Endothelial cell of umbilical vein (primary cell): ENCODE measurements around the gene GTSF1L. TPM values are rescaled to one million over a fixed set of nuclear protein-coding genes. Genes with fewer than 3 reads are reported as not detected.

Experiments
- BruUV-seq: library from RNA; stranded (reverse); fragments of 400-500 nt; replicated peaks from 2 replicates; lab custom pipeline; 2021; lab: Mats Ljungman, UMichigan
- CTCF ChIA-PET: fragments of 300-600, 350-600 bp; sonication (Branson Sonifier 250); formaldehyde crosslinking; loops from one replicate; lab custom pipeline; 2021; ENCODE audit warnings: antibody characterized with exemption, inconsistent platforms; lab: Charles Lee
- POLR2A ChIA-PET: fragments of 300-600, 350-600 bp; sonication (Branson Sonifier 250); formaldehyde crosslinking; loops from one replicate; lab custom pipeline; 2021; ENCODE audit warnings: antibody characterized with exemption, inconsistent platforms; lab: Charles Lee
- DNase-seq: peaks from one replicate; pipeline ENCODE4 v3.0.0-alpha.2; 2011; ENCODE audit warnings: low read depth, low spot score
- FAIRE-seq: peaks from 2 replicates; lab custom pipeline; 2011; peaks lifted over from hg19 to GRCh38; lab: Jason Lieb, UNC
- H2AFZ ChIP-seq: 2 replicates; pipeline ENCODE4 v1.6.0; 2012; ENCODE audit warnings: low read depth, low read length, control low read depth, inconsistent platforms
- H3K27ac ChIP-seq: 2 replicates; pipeline ENCODE4 v1.5.1; 2011; ENCODE audit warnings: low read depth, mild to moderate bottlenecking, control low read depth, low read length, moderate library complexity; ENCODE audit not compliant: insufficient read depth
- H3K27me3 ChIP-seq, 2 experiments: 2 replicates each; pipeline versions ENCODE4 v1.6.0 to v1.6.1; 2011; ENCODE audit warnings: low read length in 2 of 2, mixed read lengths in 1 of 2; ENCODE audit not compliant: control insufficient read depth in 2 of 2, insufficient read depth in 2 of 2
- H3K36me3 ChIP-seq, 2 experiments: 2 replicates in 1 of 2; 3 replicates in 1 of 2; pipeline ENCODE4 v1.5.1; 2011; ENCODE audit warnings: low read length in 2 of 2, mild to moderate bottlenecking in 1 of 2, moderate library complexity in 1 of 2; ENCODE audit not compliant: control insufficient read depth in 2 of 2, insufficient read depth in 2 of 2; ENCODE audit errors: extremely low read depth in 1 of 2
- H3K4me1 ChIP-seq: 3 replicates; pipeline ENCODE4 v1.5.1; 2011; ENCODE audit warnings: mild to moderate bottlenecking, low read length; ENCODE audit not compliant: control insufficient read depth, insufficient read depth; ENCODE audit errors: extremely low read depth
- H3K4me2 ChIP-seq: 2 replicates; pipeline ENCODE4 v1.6.1; 2011; ENCODE audit warnings: low read length, control low read depth, mixed read lengths; ENCODE audit not compliant: insufficient read depth
- H3K4me3 ChIP-seq, 3 experiments: fragments of 200-600 bp in 1 of 3; sonication (generic), shearing (Covaris generic) in 1 of 3; replicated peaks in 1 of 3; 2 replicates each; pipeline ENCODE4 v1.5.1; 2011 to 2016; ENCODE audit warnings: control low read depth in 3 of 3, low read length in 3 of 3, mild to moderate bottlenecking in 2 of 3, inconsistent platforms in 1 of 3, low read depth in 1 of 3, moderate library complexity in 1 of 3; ENCODE audit not compliant: insufficient read depth in 1 of 3
- H3K79me2 ChIP-seq: 2 replicates; pipeline ENCODE4 v1.6.0; 2012; ENCODE audit warnings: low read length, inconsistent platforms; ENCODE audit not compliant: control insufficient read depth, insufficient read depth
- H3K9ac ChIP-seq: replicated peaks from 2 replicates; pipeline ENCODE3; 2011; ENCODE audit warnings: low read length, control low read depth; ENCODE audit not compliant: insufficient read depth; ENCODE audit errors: extremely low read depth
- H3K9me1 ChIP-seq: replicated peaks from 3 replicates; pipeline ENCODE4 v1.6.0; 2011; ENCODE audit warnings: mild to moderate bottlenecking, low read length; ENCODE audit not compliant: control insufficient read depth, insufficient read depth; ENCODE audit errors: extremely low read depth
- H3K9me3 ChIP-seq: replicated peaks from 2 replicates; pipeline ENCODE4 v1.5.1; 2012; ENCODE audit warnings: low read length, inconsistent platforms; ENCODE audit not compliant: control insufficient read depth, insufficient read depth
- H4K20me1 ChIP-seq: replicated peaks from 2 replicates; pipeline ENCODE3; 2011; ENCODE audit warnings: mild to moderate bottlenecking, low read length; ENCODE audit not compliant: control insufficient read depth, insufficient read depth; ENCODE audit errors: extremely low read depth
- EZH2 ChIP-seq: IDR thresholded peaks from 2 replicates; pipeline ENCODE4 v1.6.1; 2012; ENCODE audit warnings: borderline replicate concordance, low read depth, mild to moderate bottlenecking, moderate library complexity, low read length, inconsistent platforms; ENCODE audit not compliant: severe bottlenecking
- FOS ChIP-seq: IDR thresholded peaks from 2 replicates; pipeline ENCODE4 v1.6.1; 2011; ENCODE audit warnings: mild to moderate bottlenecking, low read length, moderate library complexity, borderline replicate concordance; ENCODE audit not compliant: insufficient read depth
- GATA2 ChIP-seq: IDR thresholded peaks from 2 replicates; pipeline ENCODE4 v1.7.0; 2011; ENCODE audit warnings: low read depth, mild to moderate bottlenecking, moderate library complexity, mixed read lengths, low read length; ENCODE audit not compliant: insufficient read length, insufficient read depth
- JUN ChIP-seq: IDR thresholded peaks from 2 replicates; pipeline ENCODE4 v1.6.1; 2011; ENCODE audit warnings: borderline replicate concordance, low read depth; ENCODE audit not compliant: insufficient read length, insufficient read depth
- MAX ChIP-seq: IDR thresholded peaks from 2 replicates; pipeline ENCODE4 v1.6.1; 2011; ENCODE audit not compliant: insufficient read depth, insufficient read length
- MYC ChIP-seq: IDR thresholded peaks from one replicate; pipeline ENCODE4 v1.6.1; 2011; ENCODE audit warnings: mild to moderate bottlenecking, low read depth, low read length
- POLR2A ChIP-seq: IDR thresholded peaks from 2 replicates; pipeline ENCODE4 v1.6.1; 2012; ENCODE audit warnings: low read depth, mild to moderate bottlenecking, control low read depth, low read length
- POLR2AphosphoS5 ChIP-seq: IDR thresholded peaks from 2 replicates; pipeline ENCODE4 v1.6.1; 2012; ENCODE audit warnings: low read depth, mild to moderate bottlenecking, control low read depth, low read length, moderate library complexity; ENCODE audit not compliant: insufficient read depth
- dilution Hi-C: fragments of 300-500 bp; cut with MboI; formaldehyde crosslinking; loops from one replicate; pipeline ENCODE4 v1.15.0; 2019; ENCODE audit warnings: low sequenced_read_pairs; ENCODE audit not compliant: extremely low pct_ligation_motif_present
- intact Hi-C: fragments of 100-400 bp; cut with micrococcal nuclease; formaldehyde crosslinking; loops from one replicate; pipeline ENCODE4 v1.10.0; 2022
- polyA plus RNA-seq, 4 experiments: library from polyadenylated mRNA; depleted of rRNA in 3 of 4; stranded (reverse) in 3 of 4; unstranded in 1 of 4; fragments of >200 nt; gene quantifications; 2 replicates each; pipeline versions ENCODE4 v1.2.1 to v1.2.3, GENCODE V29; 2011 to 2012; ENCODE audit warnings: missing spikeins in 1 of 4
- total RNA-seq: library from RNA; stranded (reverse); gene quantifications from 2 replicates; pipeline ENCODE4 v1.2.3, GENCODE V29; 2021
- TF ChIP-seq, protein P1 (sequence below), 2 donors: IDR thresholded peaks; 1 replicate in 1 of 2; 2 replicates in 1 of 2; pipeline ENCODE4 v1.5.1; 2011; ENCODE audit warnings: low read length in 2 of 2, mild to moderate bottlenecking in 2 of 2, moderate library complexity in 2 of 2, control low read depth in 1 of 2, inconsistent platforms in 1 of 2, low read depth in 1 of 2; ENCODE audit not compliant: insufficient read depth in 1 of 2; ENCODE audit errors: extremely low read depth in 1 of 2

Gene GTSF1L
- total and polyA plus RNA-seq, 2 donors (not counting 3 experiments of a cell fraction or from before 2014, with no cell fraction given) = not detected

DNA sequence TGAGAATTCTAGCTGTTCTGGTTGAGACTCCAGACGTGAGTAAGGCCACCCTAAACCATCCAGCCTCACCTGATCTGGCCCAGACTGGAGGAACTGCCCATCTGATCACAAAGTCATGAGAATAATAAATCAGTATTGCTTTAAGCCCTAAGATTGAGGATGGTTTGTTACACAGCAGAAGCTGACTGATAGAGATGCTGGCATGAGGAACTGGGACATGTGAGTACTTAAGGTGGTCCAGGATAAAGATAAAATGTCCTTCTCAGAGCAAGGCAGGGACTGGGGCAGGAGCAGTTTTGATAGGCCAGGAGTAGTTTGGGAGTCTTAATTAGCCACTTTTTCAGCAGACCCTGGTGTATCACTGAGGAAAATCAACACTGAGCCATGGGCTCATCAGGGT lies 6.8 kb downstream of the GTSF1L start:
- BruUV-seq = no TSS peak
- Histone ChIP-seq H3K27ac (no peak overlapping the region), H3K9me3 (no peaks in the 10 kb centered on the region), H3K4me3 (no peak overlapping the region), H3K9me1 (no peaks in the 10 kb centered on the region), H4K20me1 (no peaks in the 10 kb centered on the region), H3K4me2 (no peak overlapping the region), H3K9ac (no peak overlapping the region), H3K4me1 (no peaks in the 10 kb centered on the region), H2AFZ (no peak overlapping the region), H3K79me2 (no peaks in the 10 kb centered on the region), H3K36me3 (no peaks in the 10 kb centered on the region), H3K27me3 (no peaks in the 10 kb centered on the region)
- DNase-seq = no peak
- no peak for FAIRE-seq
- TF ChIP-seq EZH2 (no peak), MAX (no peak), POLR2AphosphoS5 (no peak), JUN (no peak), FOS (no peak), POLR2A (no peak), MYC (no peak), GATA2 (no peak)
- TF ChIP-seq, protein P1, sequence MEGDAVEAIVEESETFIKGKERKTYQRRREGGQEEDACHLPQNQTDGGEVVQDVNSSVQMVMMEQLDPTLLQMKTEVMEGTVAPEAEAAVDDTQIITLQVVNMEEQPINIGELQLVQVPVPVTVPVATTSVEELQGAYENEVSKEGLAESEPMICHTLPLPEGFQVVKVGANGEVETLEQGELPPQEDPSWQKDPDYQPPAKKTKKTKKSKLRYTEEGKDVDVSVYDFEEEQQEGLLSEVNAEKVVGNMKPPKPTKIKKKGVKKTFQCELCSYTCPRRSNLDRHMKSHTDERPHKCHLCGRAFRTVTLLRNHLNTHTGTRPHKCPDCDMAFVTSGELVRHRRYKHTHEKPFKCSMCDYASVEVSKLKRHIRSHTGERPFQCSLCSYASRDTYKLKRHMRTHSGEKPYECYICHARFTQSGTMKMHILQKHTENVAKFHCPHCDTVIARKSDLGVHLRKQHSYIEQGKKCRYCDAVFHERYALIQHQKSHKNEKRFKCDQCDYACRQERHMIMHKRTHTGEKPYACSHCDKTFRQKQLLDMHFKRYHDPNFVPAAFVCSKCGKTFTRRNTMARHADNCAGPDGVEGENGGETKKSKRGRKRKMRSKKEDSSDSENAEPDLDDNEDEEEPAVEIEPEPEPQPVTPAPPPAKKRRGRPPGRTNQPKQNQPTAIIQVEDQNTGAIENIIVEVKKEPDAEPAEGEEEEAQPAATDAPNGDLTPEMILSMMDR (IDR thresholded peaks at IDR 0.05; ENCODE audit: extremely low read depth in 1 of 2, insufficient read depth in 1 of 2, low read depth in 1 of 2, low read length in 2 of 2) = no peak
- intact Hi-C loops = no loop called here
- dilution Hi-C loops = no loop called here
- CTCF ChIA-PET = interaction anchor here (1.2 kb wide), 1 partner anchor 360 kb away, joined by 3 read pairs; no protein-coding TSS in a partner anchor
- POLR2A ChIA-PET = no interaction called here
